Fibroblast of skin of left quadriceps (primary cell): ENCODE measurements around the gene KRTAP4-1.
"Not testable (repeated sequence)": the region's sequence is repeated elsewhere in the genome, so short reads cannot be mapped to it uniquely, and the experiment has no call there.

Experiments
- DNase-seq, 2 experiments: peaks; one replicate each; pipeline ENCODE4 v3.0.0-alpha.2; 2013; ENCODE audit warnings: low read depth in 2 of 2

KRTAP4-1 gene

GRCh38 chr17:41184480-41184961, at the start of gene KRTAP4-1:
Gene KRTAP4-1, minus strand, starts transcription at chr17:41184911. Its CDS starts 57 bp downstream, at chr17:41184854.
- DNase-seq = no peak

- DNase-seq = not testable (repeated sequence)
Observed at GRCh38 chr17:41232399-41233105, 47.8 kb upstream of the KRTAP4-1 start, which contains the start of gene KRTAP9-3. Gene KRTAP9-3, plus strand, starts transcription at chr17:41232449. Its CDS starts 53 bp downstream, at chr17:41232502.

GRCh38 chr17:41231731-41232130, 47.0 kb upstream of the KRTAP4-1 start:
- no peak for DNase-seq

- DNase-seq = no peak
Observed at GRCh38 chr17:41230094-41230493, 45.4 kb upstream of the KRTAP4-1 start.

GRCh38 chr17:41226598-41227095, 41.9 kb upstream of the KRTAP4-1 start, which contains the start of gene KRTAP9-2:
Gene KRTAP9-2, plus strand, starts transcription at chr17:41226648. Its CDS starts 7 bp downstream, at chr17:41226655.
- not testable (repeated sequence) for DNase-seq

- DNase-seq = no peak
Observed at GRCh38 chr17:41226051-41226450, 41.3 kb upstream of the KRTAP4-1 start.

GRCh38 chr17:41223821-41224220, 39.1 kb upstream of the KRTAP4-1 start:
- DNase-seq = peak in 1 of 2 experiments; percentile 3

- DNase-seq = no peak
Observed at GRCh38 chr17:41215681-41216080, 31.0 kb upstream of the KRTAP4-1 start.

GRCh38 chr17:41212524-41213169, 27.9 kb upstream of the KRTAP4-1 start:
- DNase-seq = no peak

GRCh38 chr17:41211845-41212466, 27.2 kb upstream of the KRTAP4-1 start:
- DNase-seq = peak in 1 of 2 experiments; percentile 1

- DNase-seq = no peak
Observed at GRCh38 chr17:41199421-41200078, 14.8 kb upstream of the KRTAP4-1 start.

- DNase-seq = no peak
Observed at GRCh38 chr17:41196068-41196467, 11.4 kb upstream of the KRTAP4-1 start.

- DNase-seq = no peak
Observed at GRCh38 chr17:41190328-41190727, 5.6 kb upstream of the KRTAP4-1 start.

GRCh38 chr17:41189837-41190318, 5.2 kb upstream of the KRTAP4-1 start, which contains the start of gene KRTAP9-1:
Gene KRTAP9-1, plus strand, starts transcription at chr17:41189887. Its CDS starts 0 bp downstream, at chr17:41189887.
- DNase-seq = not testable (repeated sequence)

- no peak for DNase-seq
Observed at GRCh38 chr17:41186872-41187271, 2.2 kb upstream of the KRTAP4-1 start.

GRCh38 chr17:41185001-41185400, 290 bp upstream of the KRTAP4-1 start:
- DNase-seq = no peak

GRCh38 chr17:41178843-41179616, 5.7 kb downstream of the KRTAP4-1 start:
- DNase-seq = peak in 1 of 2 experiments; percentile 6

- no peak for DNase-seq
Observed at GRCh38 chr17:41178341-41178740, 6.4 kb downstream of the KRTAP4-1 start.

GRCh38 chr17:41177727-41178271, 6.9 kb downstream of the KRTAP4-1 start, which contains the start of gene KRTAP4-2:
Gene KRTAP4-2, minus strand, starts transcription at chr17:41178221. Its CDS starts 57 bp downstream, at chr17:41178164.
- no peak for DNase-seq
